GM21786 (cell line): Measurements from ENCODE around the gene TMEM235.
"Not testable (repeated sequence)": the region's sequence is repeated elsewhere in the genome, so short reads cannot be mapped to it uniquely, and the experiment has no call there.

Experiments
- ATAC-seq: cut with Tn5 transposase; IDR thresholded peaks from one replicate; pipeline ENCODE4 v1.9.1; 2021; ENCODE audit not compliant: unreplicated experiment

Gene TMEM235

DNA sequence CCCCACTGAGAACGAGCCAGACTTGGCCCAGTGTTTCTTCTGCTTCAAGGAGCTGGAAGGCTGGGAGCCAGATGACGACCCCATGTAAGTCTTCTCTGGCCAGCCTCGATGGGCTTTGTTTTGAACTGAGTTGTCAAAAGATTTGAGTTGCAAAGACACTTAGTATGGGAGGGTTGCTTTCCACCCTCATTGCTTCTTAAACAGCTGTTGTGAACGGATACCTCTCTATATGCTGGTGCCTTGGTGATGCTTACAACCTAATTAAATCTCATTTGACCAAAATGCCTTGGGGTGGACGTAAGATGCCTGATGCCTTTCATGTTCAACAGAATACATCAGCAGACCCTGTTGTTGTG is 16.7 kb upstream of the TMEM235 start:
- ATAC-seq, result no peak

DNA sequence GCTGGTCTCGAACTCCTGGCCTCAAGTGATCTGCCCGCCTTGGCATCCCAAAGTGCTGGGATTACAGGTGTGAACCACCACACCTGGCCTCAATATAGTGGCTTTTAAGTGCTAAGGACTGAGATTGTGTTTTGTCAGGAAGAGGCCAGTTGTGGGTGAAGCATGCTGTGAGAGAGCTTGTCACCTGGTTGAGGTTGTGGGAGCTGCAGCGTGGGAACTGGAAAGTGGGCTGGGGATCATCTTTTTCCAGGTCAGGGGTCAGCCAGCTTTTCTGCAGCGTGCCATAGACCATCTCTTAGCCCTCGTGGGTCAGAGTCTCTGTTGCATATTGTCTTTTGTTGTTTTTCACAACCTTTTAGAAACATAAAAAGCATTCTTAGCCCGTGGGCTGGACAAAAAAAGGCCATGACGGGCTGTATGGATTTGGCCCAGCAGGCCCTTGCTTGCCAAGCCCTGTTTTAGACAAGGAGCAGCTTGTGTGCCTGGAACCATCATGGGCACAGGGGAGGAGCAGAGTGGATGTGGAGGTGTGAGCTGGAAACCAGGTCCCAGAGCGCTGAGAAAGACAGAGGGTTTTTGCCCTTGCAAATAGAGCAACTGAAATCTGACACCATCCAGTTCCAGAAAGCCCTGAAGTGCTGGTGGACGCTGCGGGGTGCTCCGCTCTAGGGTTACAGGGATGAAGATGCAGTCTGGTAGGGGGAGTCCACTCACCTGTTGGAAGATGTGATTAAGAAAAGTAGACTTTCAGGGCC is 11.9 kb upstream of the TMEM235 start:
- no peak for ATAC-seq

- ATAC-seq, result no peak
Measured at GRCh38 chr17:78223061-78223460, 8.4 kb upstream of the TMEM235 start.

DNA sequence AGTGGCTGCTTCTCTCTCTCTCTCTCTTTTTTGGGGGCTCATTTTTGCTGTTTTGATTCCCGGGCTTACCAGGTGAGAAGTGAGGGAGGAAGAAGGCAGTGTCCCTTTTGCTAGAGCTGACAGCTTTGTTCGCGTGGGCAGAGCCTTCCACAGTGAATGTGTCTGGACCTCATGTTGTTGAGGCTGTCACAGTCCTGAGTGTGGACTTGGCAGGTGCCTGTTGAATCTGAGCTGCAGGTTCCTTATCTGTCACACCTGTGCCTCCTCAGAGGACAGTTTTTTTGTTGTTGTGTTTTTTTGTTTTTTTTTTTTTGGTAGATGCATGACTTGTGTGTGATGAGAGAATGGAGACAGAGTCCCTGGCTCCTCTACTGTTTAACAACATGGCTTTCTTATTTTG is 7.7 kb upstream of the TMEM235 start:
- no peak for ATAC-seq

DNA sequence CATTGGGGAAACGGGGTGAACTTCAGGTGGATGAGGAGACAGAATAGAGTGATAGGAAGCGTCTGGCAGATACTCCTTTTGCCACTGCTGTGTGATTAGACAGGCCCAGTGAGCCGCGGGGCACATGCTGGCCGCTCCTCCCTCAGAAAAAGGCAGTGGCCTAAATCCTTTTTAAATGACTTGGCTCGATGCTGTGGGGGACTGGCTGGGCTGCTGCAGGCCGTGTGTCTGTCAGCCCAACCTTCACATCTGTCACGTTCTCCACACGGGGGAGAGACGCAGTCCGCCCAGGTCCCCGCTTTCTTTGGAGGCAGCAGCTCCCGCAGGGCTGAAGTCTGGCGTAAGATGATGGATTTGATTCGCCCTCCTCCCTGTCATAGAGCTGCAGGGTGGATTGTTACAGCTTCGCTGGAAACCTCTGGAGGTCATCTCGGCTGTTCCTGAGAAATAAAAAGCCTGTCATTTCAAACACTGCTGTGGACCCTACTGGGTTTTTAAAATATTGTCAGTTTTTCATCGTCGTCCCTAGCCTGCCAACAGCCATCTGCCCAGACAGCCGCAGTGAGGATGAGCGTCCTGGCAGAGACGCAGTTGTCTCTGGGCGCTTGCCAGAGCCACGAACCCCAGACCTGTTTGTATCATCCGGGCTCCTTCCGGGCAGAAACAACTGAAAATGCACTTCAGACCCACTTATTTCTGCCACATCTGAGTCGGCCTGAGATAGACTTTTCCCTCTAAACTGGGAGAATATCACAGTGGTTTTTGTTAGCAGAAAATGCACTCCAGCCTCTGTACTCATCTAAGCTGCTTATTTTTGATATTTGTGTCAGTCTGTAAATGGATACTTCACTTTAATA is 7.0 kb upstream of the TMEM235 start:
- no peak for ATAC-seq

DNA sequence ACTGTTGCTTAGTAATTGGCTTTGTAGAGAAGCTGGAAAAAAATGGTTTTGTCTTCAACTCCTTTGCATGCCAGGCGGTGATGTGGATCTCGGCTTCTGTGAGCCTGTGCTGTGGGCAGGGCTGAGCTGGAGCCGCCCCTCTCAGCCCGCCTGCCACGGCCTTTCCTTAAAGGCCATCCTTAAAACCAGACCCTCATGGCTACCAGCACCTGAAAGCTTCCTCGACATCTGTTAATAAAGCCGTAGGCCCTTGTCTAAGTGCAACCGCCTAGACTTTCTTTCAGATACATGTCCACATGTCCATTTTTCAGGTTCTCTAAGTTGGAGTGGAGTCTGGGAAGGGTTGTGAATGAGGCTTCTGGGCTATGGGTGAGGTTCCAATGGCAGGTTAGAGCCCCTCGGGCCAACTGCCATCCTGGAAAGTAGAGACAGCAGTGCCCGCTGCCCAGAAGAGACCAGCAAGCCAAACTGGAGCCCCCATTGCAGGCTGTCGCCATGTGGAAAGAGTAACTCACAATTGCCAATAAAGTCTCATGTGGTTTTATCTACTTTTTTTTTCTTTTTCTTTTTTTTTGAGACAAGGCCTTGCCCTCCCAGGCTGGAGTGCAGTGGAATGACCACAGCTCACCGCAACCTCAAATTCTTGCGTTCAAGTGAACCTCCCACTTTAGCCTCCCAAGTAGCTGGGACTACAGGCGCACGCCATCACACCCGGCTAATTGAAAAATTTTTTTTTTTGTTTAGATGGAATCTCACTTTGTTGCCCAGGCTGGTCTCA is 6.2 kb upstream of the TMEM235 start:
- no peak for ATAC-seq

GRCh38 chr17:78226055-78226758 is 5.2 kb upstream of the TMEM235 start:
- no peak for ATAC-seq

- no peak for ATAC-seq
Measured at GRCh38 chr17:78226759-78227454, 4.5 kb upstream of the TMEM235 start.

GRCh38 chr17:78227455-78227916 is 3.9 kb upstream of the TMEM235 start:
- ATAC-seq, result no peak

DNA sequence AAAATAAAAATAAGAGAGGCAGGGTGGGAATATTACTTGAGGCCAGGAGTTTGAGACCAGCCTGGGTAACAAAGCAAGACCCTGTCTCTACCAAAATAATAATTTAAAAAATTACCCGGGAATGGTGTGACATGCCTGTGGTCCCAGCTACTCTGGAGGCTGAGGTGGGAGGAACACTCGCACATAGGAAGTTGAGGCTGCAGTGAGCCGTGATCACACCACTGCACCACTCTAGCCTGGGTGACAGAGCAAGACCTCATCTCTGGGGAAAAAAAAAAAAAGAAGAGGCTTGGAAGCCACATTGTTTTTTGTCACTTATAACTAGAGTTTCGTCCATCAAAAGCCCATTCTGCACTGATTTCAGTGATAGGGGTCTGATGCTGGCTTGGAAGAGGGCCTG is 3.3 kb upstream of the TMEM235 start:
- no peak for ATAC-seq

GRCh38 chr17:78230252-78230962 is 1.0 kb upstream of the TMEM235 start:
- ATAC-seq, result no peak

DNA sequence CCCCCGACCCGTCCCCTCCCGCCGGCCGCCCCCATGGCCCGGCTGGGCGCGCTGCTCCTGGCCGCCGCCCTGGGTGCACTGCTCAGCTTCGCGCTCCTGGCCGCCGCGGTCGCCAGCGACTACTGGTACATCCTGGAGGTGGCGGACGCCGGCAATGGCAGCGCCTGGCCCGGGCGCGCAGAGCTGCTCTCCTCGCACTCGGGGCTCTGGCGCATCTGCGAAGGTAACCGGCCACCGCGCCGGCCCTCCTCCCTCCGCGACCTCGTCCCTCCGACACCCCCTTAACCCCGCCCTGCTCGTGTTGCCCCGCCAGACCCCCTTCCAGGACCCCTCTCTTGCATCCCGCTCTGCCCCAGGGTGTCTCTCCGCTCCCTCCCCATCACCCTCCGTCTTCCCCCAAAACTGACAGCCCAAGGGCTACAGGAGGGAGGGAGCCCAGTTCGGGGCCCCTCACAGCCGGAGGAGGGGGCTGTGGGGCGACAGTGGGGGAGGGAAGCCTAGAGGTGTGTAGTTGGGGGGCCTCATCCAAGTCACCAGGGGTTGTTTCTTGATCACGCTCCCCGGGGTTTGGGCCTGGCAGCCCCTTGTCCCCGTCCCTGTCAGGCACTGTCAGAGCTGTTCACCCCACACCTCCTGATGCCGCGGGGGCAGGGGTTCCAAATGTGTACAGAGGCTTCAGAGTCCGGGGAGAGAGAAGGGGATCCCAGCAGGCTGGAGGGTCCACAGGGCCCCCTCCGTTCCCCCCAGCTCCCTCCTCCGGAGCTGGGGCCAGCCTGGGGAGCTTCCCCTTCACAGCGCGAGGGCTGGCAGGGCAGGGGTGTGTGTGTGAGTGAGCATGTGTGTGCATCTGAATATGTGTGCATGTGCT is 794 bp downstream of the TMEM235 start:
- ATAC-seq, result no peak

DNA sequence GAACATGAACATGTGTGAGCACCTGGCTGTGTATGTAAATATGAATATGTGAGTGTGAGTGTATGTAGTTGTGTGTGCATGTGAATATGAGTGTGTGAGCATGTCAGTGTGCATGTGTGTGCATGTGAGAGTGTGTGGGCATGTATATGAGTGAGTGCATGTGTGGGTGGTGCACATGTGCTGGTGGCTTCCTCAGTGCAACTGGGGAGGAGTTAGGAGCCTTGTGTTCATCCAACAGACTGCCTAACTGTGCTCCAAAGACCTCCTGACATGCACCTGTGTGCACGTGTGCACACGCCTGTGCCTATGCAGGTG is 1.4 kb downstream of the TMEM235 start:
- ATAC-seq, result no peak

DNA sequence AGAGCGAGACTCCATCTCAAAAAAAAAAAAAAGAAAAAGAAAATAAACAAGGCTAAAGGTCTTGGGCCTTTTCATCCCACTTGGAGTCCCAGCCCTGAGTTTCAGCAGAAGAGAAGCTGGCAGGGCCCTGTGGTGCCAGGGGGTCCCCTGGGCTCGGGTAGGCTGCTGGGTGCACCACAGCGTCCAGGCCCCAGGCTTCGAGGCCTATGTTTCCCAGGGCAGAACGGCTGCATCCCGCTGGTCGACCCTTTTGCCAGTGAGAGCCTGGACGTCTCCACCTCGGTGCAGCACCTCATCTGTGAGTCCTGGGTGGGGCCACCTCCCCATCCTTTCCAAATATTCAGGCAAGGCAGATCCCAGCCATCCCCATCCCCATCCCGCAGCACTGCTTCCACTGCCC is 2.2 kb downstream of the TMEM235 start:
- ATAC-seq, result no peak

DNA sequence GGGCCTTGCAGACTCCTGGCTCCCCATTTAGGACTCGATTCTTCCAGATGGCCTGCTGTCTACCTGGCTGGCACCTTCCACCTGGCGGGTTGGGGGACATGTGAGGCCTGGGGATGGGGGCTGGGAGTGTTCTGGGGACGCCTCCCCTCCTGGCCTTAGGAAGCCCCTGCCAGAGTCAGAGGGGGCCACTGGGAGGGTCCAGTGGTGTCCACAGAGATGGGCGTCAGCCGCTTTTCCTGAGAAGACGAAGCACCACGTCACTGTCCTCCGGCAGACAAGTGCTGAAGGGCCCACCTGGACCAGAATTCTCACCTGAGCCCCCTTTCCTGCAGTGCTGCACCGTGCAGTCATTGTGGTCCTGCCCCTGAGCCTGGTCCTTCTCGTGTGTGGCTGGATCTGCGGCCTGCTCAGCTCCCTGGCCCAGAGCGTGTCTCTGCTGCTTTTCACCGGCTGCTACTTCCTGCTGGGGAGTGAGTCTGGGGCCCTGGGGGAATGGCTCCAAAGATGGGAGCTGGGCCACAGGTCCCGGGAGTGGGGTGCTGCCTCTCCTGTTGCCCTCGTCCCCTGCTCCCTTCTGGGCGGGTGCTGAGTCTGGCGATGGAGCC is 2.9 kb downstream of the TMEM235 start:
- no peak for ATAC-seq

DNA sequence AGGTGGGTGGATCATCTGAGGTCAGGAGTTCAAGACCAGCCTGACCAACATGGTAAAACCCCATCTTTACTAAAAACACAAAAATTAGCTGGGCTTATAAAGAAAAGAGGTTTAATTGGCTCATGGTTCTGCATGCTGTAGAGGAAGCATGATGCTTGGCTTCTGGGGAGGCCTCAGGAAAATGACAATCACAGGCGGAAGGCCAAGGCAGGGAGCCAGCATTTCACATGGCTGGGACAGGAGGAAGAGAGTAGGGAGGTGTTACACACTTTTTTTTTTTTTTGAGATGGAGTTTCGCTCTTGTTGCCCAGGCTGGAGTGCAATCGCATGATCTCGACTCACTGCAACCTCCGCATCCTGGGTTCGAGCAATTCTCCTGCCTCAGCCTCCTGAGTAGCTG is 3.6 kb downstream of the TMEM235 start:
- not testable (repeated sequence) for ATAC-seq

GRCh38 chr17:78235885-78236284 is 4.5 kb downstream of the TMEM235 start:
- no peak for ATAC-seq

GRCh38 chr17:78236362-78237127 is 5.1 kb downstream of the TMEM235 start:
- no peak for ATAC-seq
